Measurements from ENCODE around the gene C10orf62.

GRCh38 chr10:97563337-97563736, 26.2 kb upstream of the C10orf62 start:
- TF ChIP-seq CTCF (conservative IDR thresholded peaks at IDR 0.05 in 1 of 2, IDR thresholded peaks at IDR 0.05 in 1 of 2; ENCODE audit: extremely low read depth in 1 of 2, insufficient read depth in 1 of 2, low read depth in 1 of 2, low read length in 2 of 2) (no peak), EZH2 (IDR thresholded peaks at IDR 0.05; ENCODE audit: borderline replicate concordance, low read length) (no peak)
